ENCODE results near the gene TP63.

Gene TP63

DNA sequence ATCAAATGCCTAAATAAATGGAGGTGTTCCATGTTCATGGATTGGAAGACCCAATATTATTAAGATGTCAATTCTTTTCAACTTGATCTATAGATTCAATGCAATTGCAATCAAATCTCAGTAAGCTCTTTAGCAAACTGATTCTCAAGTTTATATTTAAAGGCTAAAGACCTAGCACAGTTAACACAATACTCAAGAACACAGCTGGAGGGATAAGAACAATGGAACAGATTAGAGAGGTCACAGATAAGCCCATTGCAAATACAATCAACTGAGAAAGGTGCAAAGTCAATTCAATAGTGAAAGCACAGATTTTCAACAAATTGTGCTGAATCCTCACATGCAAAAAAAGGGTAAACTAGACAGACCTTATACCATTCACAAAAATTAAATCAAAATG is 290.6 kb downstream of the TP63 start:
- H3K27ac ChIP-seq (ENCODE audit: low read depth, low read length): no peak overlapping the region
- no peaks in the 10 kb centered on the region for H3K4me1 ChIP-seq (ENCODE audit: control insufficient read depth in 5 of 5, insufficient read depth in 5 of 5, low read length in 5 of 5)
- no peak overlapping the region for H3K4me3 ChIP-seq (ENCODE audit: low read depth in 1 of 5, low read length in 5 of 5)
- H3K36me3 ChIP-seq (ENCODE audit: control insufficient read depth in 5 of 5, insufficient read depth in 5 of 5, low read length in 5 of 5): no peaks in the 10 kb centered on the region
- H3K9me3 ChIP-seq (ENCODE audit: control insufficient read depth in 5 of 5, low read length in 5 of 5): no peaks in the 10 kb centered on the region
- H3K27me3 ChIP-seq (ENCODE audit: control insufficient read depth in 5 of 5, insufficient read depth in 4 of 5, low read length in 5 of 5): no peaks in the 10 kb centered on the region
- no peak overlapping the region for H3K9ac ChIP-seq (ENCODE audit: low read length in 5 of 5)

DNA sequence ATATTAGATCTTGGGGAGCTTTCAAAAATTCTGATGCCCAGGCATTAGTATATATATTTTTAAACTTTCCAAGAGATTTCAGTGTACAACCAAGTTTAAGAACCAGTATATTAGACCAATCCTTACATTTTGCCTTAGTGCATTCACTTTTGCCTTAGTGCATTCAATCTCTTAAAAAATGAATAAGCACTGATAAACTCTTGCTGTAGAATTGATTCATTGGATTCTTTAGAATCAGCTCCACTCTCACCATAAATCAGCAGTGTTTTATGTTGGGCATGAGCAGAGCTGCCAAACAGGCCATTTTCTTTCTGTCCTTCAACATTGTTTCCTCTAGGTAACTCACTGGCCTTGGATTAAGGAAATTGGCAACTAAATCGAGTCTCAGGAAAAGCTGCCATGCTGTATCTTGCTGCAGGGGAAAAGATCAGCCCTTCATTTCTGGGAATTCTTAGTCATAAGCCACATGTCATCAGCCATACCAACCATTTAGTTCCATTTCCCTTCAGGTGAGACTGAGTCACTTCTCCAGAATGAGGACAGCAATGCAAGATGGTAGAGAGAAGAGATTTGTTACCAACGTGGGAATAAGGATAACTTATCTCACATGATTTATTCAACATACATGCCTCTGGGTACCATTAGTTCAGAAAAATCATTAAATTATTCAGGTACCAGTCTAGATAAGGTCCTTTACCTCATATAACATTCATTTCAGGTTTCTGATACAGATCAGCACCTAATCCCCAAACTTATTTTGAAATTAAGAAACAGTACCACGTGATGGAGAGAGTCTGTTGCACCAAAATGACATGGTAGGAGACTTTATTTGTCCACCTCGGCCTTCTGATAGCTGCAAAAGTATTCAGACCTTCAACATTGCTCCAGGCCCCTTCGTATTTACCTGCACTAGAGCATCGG is 297.0 kb downstream of the TP63 start:
- no peak overlapping the region for H3K9ac ChIP-seq (ENCODE audit: low read length in 5 of 5)
- H3K27ac ChIP-seq (ENCODE audit: low read depth, low read length): no peak overlapping the region
- no peaks in the 10 kb centered on the region for H3K4me1 ChIP-seq (ENCODE audit: control insufficient read depth in 5 of 5, insufficient read depth in 5 of 5, low read length in 5 of 5)
- H3K4me3 ChIP-seq (ENCODE audit: low read depth in 1 of 5, low read length in 5 of 5): no peak overlapping the region
- H3K36me3 ChIP-seq (ENCODE audit: control insufficient read depth in 5 of 5, insufficient read depth in 5 of 5, low read length in 5 of 5): no peaks in the 10 kb centered on the region
- H3K9me3 ChIP-seq (ENCODE audit: control insufficient read depth in 5 of 5, low read length in 5 of 5): no peaks in the 10 kb centered on the region
- no peaks in the 10 kb centered on the region for H3K27me3 ChIP-seq (ENCODE audit: control insufficient read depth in 5 of 5, insufficient read depth in 4 of 5, low read length in 5 of 5)

DNA sequence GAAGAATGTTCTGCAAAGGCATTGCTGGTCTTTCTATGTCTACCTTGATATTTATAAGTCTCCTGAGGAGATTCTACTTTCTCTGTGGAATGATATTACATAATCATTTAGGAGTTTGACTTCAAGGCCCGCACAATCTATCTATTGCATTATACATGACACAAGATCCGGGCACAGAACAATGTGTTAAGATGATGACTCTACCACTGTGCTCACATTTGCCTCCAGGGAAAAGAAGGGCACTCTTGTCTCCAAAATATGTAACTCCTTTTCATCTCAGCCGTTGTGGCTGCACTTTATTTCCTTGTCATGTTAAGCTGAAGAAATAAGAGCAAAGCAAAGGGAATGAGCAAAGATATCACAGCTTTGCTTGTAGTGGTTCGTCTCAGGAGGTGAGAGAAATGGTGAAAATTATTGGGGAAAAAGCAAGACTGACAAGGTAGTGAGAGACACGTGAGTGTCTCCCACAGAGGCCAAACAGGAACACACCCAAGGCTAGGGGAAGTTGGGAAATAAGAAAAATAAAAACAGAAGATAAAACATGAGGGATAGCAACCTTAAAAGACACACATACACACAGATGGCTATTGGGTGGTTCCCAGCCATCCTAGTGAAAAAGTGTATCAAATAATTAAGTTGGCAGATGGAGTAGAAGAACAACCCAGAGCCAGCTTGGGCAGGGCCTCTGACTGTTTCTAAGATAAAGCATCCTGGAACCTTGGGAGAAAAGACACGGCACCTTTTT is 305.2 kb downstream of the TP63 start:
- no peak overlapping the region for H3K4me3 ChIP-seq (ENCODE audit: low read depth in 1 of 5, low read length in 5 of 5)
- no peaks in the 10 kb centered on the region for H3K4me1 ChIP-seq (ENCODE audit: control insufficient read depth in 5 of 5, insufficient read depth in 5 of 5, low read length in 5 of 5)
- H3K9me3 ChIP-seq (ENCODE audit: control insufficient read depth in 5 of 5, low read length in 5 of 5): peaks cover 0 to 2% (median 0%) of the 10 kb centered on the region in 5 donors
- no peak overlapping the region for H3K9ac ChIP-seq (ENCODE audit: low read length in 5 of 5)
- H3K27ac ChIP-seq (ENCODE audit: low read depth, low read length): no peak overlapping the region
- H3K27me3 ChIP-seq (ENCODE audit: control insufficient read depth in 5 of 5, insufficient read depth in 4 of 5, low read length in 5 of 5): no peaks in the 10 kb centered on the region
- H3K36me3 ChIP-seq (ENCODE audit: control insufficient read depth in 5 of 5, insufficient read depth in 5 of 5, low read length in 5 of 5): no peaks in the 10 kb centered on the region

DNA sequence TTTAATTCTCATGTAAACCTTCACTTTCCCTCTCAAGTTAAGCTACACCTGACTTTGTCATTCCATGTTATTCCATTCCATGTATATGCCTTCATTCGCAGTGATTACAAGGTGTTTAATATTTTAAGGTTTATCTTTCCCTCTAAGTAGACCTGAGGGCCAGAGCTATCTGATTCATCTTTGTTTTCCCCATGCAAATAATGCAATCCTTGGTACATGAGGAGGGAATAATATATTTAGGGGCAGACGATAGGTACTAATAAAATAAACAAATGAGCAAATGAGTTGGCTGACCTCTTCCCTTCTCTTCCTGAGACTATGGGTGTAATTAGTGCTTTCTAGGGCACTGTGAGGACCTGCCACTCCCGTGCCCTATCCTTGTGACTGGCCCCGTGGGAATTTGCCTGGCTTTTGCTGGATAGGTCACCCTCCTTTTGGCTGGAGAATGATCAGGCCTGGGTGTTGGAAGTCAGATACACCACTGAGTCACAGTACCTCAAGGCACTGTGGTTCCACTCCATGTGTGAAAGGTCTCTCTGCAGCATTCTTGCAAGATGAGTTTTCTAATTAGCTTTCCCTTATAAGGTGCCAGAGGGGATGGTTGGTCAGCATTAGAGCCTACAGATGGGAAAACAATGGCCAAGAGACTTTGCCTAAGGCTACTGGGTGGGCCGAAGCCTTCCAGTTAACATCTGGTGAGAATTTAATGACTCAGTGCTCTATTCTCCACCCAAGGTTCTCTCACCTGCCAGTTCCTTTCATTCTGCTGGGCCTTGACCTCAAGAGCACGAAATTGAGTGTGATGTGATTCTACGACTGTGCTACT is 306.3 kb downstream of the TP63 start:
- H3K27me3 ChIP-seq (ENCODE audit: control insufficient read depth in 5 of 5, insufficient read depth in 4 of 5, low read length in 5 of 5): no peaks in the 10 kb centered on the region
- H3K9ac ChIP-seq (ENCODE audit: low read length in 5 of 5): no peak overlapping the region
- H3K9me3 ChIP-seq (ENCODE audit: control insufficient read depth in 5 of 5, low read length in 5 of 5): peaks cover 0 to 2% (median 0%) of the 10 kb centered on the region in 5 donors
- no peaks in the 10 kb centered on the region for H3K36me3 ChIP-seq (ENCODE audit: control insufficient read depth in 5 of 5, insufficient read depth in 5 of 5, low read length in 5 of 5)
- no peaks in the 10 kb centered on the region for H3K4me1 ChIP-seq (ENCODE audit: control insufficient read depth in 5 of 5, insufficient read depth in 5 of 5, low read length in 5 of 5)
- H3K4me3 ChIP-seq (ENCODE audit: low read depth in 1 of 5, low read length in 5 of 5): no peak overlapping the region
- H3K27ac ChIP-seq (ENCODE audit: low read depth, low read length): no peak overlapping the region

DNA sequence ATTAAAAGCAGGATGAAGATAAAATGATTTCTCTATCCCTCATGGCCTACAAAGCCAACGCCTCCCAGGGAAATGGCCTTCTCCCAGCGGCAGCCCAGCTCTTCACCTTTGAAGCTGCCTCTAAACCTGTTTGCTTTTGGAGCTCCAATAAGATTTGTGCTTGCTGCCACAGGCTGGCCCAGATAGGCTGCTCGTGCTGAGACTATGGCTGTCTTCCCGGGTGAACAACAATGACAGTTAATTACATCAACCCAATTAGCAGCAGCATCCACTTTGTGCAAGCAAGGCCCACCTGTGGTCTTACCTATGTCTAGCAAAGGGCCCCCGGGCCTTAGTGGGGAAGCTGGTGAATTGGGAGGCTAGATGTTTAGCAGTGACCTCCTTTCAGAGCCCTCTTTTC is 309.9 kb downstream of the TP63 start:
- no peaks in the 10 kb centered on the region for H3K9me3 ChIP-seq (ENCODE audit: control insufficient read depth in 5 of 5, low read length in 5 of 5)
- no peak overlapping the region for H3K9ac ChIP-seq (ENCODE audit: low read length in 5 of 5)
- no peaks in the 10 kb centered on the region for H3K36me3 ChIP-seq (ENCODE audit: control insufficient read depth in 5 of 5, insufficient read depth in 5 of 5, low read length in 5 of 5)
- no peak overlapping the region for H3K4me3 ChIP-seq (ENCODE audit: low read depth in 1 of 5, low read length in 5 of 5)
- no peaks in the 10 kb centered on the region for H3K27me3 ChIP-seq (ENCODE audit: control insufficient read depth in 5 of 5, insufficient read depth in 4 of 5, low read length in 5 of 5)
- H3K27ac ChIP-seq (ENCODE audit: low read depth, low read length): no peak overlapping the region
- no peaks in the 10 kb centered on the region for H3K4me1 ChIP-seq (ENCODE audit: control insufficient read depth in 5 of 5, insufficient read depth in 5 of 5, low read length in 5 of 5)

DNA sequence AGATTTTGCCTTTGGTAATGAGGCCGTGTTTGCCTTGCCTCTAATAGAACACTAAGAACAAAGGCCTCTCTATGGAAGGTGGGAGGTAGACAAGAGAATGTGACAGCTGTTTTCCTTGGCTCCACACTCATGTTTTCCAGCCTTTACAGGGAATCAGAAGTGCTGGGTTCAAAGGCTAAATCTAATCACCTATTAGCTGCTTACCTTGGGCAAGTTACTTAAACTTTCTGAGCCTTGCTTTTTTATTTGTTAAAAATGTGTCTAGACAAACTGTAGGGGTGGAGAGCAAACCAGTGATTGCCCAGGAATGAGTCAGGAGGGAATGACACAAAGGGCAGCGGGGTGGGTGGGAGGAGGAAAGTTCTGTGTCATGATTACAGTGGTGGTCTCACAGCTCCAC is 310.5 kb downstream of the TP63 start:
- no peak overlapping the region for H3K9ac ChIP-seq (ENCODE audit: low read length in 5 of 5)
- H3K27me3 ChIP-seq (ENCODE audit: control insufficient read depth in 5 of 5, insufficient read depth in 4 of 5, low read length in 5 of 5): no peaks in the 10 kb centered on the region
- H3K9me3 ChIP-seq (ENCODE audit: control insufficient read depth in 5 of 5, low read length in 5 of 5): no peaks in the 10 kb centered on the region
- no peak overlapping the region for H3K27ac ChIP-seq (ENCODE audit: low read depth, low read length)
- H3K4me1 ChIP-seq (ENCODE audit: control insufficient read depth in 5 of 5, insufficient read depth in 5 of 5, low read length in 5 of 5): no peaks in the 10 kb centered on the region
- H3K36me3 ChIP-seq (ENCODE audit: control insufficient read depth in 5 of 5, insufficient read depth in 5 of 5, low read length in 5 of 5): no peaks in the 10 kb centered on the region
- H3K4me3 ChIP-seq (ENCODE audit: low read depth in 1 of 5, low read length in 5 of 5): no peak overlapping the region

DNA sequence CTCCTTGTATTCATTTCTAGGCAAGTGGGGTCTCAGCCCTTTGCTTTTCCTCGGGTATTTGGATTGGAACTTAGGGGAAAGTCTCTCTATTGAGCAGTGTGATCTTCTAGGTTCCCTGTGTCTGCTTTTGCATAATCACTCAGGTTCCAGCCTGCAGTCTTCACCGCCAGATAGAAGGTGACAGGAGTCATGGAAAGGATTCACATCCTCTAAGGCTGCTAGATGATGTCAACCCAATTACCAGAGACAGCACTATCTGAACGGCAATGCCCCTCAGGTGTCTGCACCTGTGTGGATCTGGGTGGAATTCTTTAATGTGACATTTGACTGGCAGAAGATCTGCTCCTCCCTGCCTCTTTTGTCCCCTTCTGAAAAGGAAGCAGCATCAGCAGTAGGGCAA is 311.8 kb downstream of the TP63 start:
- Histone ChIP-seq H3K27ac (ENCODE audit: low read depth, low read length) (no peak overlapping the region), H3K36me3 (ENCODE audit: control insufficient read depth in 5 of 5, insufficient read depth in 5 of 5, low read length in 5 of 5) (no peaks in the 10 kb centered on the region), H3K9me3 (ENCODE audit: control insufficient read depth in 5 of 5, low read length in 5 of 5) (no peaks in the 10 kb centered on the region), H3K9ac (ENCODE audit: low read length in 5 of 5) (no peak overlapping the region), H3K4me3 (ENCODE audit: low read depth in 1 of 5, low read length in 5 of 5) (no peak overlapping the region), H3K27me3 (ENCODE audit: control insufficient read depth in 5 of 5, insufficient read depth in 4 of 5, low read length in 5 of 5) (no peaks in the 10 kb centered on the region), H3K4me1 (ENCODE audit: control insufficient read depth in 5 of 5, insufficient read depth in 5 of 5, low read length in 5 of 5) (no peaks in the 10 kb centered on the region)

DNA sequence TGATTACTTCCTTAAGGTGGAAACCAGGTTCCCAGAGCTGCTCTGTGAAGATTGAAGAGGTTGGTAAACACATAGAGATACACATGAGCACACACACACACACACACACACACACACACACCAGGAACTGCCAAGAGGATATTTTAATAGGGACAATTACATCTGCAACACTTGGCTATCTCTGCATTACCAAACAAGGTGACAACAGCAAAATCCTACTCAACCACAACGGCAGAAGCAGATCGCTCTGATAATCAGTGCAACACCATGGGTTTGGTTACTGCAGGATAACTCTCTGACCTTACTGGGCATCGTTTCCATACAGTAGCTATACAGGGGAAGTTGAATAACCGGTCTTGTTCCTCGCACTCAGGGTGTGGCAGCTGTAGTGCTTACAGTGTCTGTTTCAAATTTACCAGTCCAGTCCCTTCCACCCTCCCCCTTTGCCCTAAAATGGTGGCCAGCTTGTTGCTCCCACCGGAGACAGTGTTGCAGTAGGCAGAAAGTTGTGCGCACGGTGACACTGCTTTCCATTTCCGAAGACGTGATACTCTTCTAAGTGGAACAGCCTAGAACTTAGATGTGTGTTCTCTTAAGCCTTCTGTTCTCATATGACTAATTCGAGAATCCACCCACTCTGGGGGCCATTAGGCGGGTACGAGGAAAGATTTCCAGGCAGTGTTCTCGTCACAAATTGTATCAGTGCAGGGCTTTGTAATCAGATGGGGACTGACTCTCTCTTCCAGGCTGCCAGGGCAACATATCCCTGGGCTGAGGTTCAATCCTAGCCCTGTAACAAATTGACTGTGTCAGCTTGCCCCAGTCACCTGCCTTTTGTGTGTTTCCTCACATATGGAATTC is 313.3 kb downstream of the TP63 start:
- H3K4me1 ChIP-seq (ENCODE audit: control insufficient read depth in 5 of 5, insufficient read depth in 5 of 5, low read length in 5 of 5): no peaks in the 10 kb centered on the region
- H3K27ac ChIP-seq (ENCODE audit: low read depth, low read length): no peak overlapping the region
- H3K9ac ChIP-seq (ENCODE audit: low read length in 5 of 5): no peak overlapping the region
- no peaks in the 10 kb centered on the region for H3K27me3 ChIP-seq (ENCODE audit: control insufficient read depth in 5 of 5, insufficient read depth in 4 of 5, low read length in 5 of 5)
- H3K4me3 ChIP-seq (ENCODE audit: low read depth in 1 of 5, low read length in 5 of 5): no peak overlapping the region
- H3K9me3 ChIP-seq (ENCODE audit: control insufficient read depth in 5 of 5, low read length in 5 of 5): no peaks in the 10 kb centered on the region
- H3K36me3 ChIP-seq (ENCODE audit: control insufficient read depth in 5 of 5, insufficient read depth in 5 of 5, low read length in 5 of 5): no peaks in the 10 kb centered on the region

DNA sequence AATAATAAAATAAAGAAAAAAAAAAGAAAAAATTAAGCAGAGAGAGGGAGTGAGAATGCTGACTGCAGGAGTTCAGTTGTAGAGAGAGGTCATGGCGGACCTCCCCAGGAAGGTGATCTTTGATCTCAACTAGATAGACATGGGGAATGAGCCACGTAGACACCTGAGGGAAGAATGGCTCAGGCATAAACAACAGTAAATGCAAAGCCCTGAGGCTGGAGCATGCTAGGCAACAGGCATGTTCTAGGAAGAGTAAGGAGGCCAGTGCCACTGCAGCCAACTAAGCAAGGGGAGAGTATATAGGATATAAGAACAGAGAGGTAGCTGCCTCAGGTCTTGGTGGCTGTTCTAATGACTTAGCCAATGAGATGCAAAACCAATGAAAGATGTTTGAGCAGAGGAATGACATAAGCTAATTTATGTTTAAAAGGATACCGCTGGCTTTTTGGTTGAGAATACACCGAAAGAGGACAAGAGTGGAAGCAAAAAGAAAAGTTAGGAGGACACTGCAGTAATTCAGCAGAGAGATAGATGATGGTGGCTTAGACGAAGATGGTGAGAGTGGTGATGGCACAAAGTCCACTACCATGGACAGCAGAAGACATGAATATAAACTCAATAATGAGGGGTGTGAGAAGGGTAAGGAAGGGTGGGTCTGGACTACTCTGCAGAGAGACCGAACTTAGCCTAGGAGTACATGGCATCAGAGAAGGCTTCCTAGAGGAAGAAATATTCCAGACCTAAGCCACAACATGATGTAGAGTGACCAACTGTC is 314.9 kb downstream of the TP63 start:
- no peaks in the 10 kb centered on the region for H3K27me3 ChIP-seq (ENCODE audit: control insufficient read depth in 5 of 5, insufficient read depth in 4 of 5, low read length in 5 of 5)
- H3K27ac ChIP-seq (ENCODE audit: low read depth, low read length): no peak overlapping the region
- no peaks in the 10 kb centered on the region for H3K36me3 ChIP-seq (ENCODE audit: control insufficient read depth in 5 of 5, insufficient read depth in 5 of 5, low read length in 5 of 5)
- H3K9me3 ChIP-seq (ENCODE audit: control insufficient read depth in 5 of 5, low read length in 5 of 5): no peaks in the 10 kb centered on the region
- H3K4me3 ChIP-seq (ENCODE audit: low read depth in 1 of 5, low read length in 5 of 5): no peak overlapping the region
- no peaks in the 10 kb centered on the region for H3K4me1 ChIP-seq (ENCODE audit: control insufficient read depth in 5 of 5, insufficient read depth in 5 of 5, low read length in 5 of 5)
- H3K9ac ChIP-seq (ENCODE audit: low read length in 5 of 5): no peak overlapping the region
